Gastroesophageal sphincter (tissue), 3 donors: ENCODE data around the gene CLDN15.

Source experiments
- CTCF ChIP-seq, 4 experiments: fragments of 200-600 bp in 2 of 4; fragments of 450-650 bp in 2 of 4; sonication (generic) in 1 of 4; IDR thresholded peaks; one replicate each; pipeline ENCODE4 v1.5.1; 2017 to 2019; ENCODE audit warnings: antibody characterized with exemption in 4 of 4, mild to moderate bottlenecking in 2 of 4, moderate library complexity in 2 of 4
- POLR2A ChIP-seq, 2 donors: fragments of 450-650 bp; IDR thresholded peaks; one replicate each; pipeline ENCODE4 v1.6.1; 2017; ENCODE audit warnings: antibody characterized with exemption in 2 of 2, mild to moderate bottlenecking in 2 of 2, moderate library complexity in 1 of 2

GRCh38 chr7:101243646-101244374 lies 6.2 kb upstream of the CLDN15 start:
- no peak for TF ChIP-seq POLR2A (IDR thresholded peaks at IDR 0.05)
- no peak for TF ChIP-seq CTCF (IDR thresholded peaks at IDR 0.05)
